GM18511 (cell line): ENCODE data around the gene GINS2.

Source experiments
- ATAC-seq: cut with Tn5 transposase; IDR thresholded peaks from one replicate; pipeline ENCODE4 v1.9.1; 2021; ENCODE audit warnings: mild to moderate bottlenecking, moderate library complexity; ENCODE audit not compliant: unreplicated experiment

The GINS2 gene

GRCh38 chr16:85656351-85657266, 32.1 kb downstream of the GINS2 start:
- no peak for ATAC-seq

- no peak for ATAC-seq
Measured at GRCh38 chr16:85655216-85656129, 33.3 kb downstream of the GINS2 start.

GRCh38 chr16:85654251-85655095, 34.3 kb downstream of the GINS2 start:
- ATAC-seq: no peak

- no peak for ATAC-seq
Measured at GRCh38 chr16:85653290-85653891, 35.4 kb downstream of the GINS2 start.

- ATAC-seq: no peak
Measured at GRCh38 chr16:85652431-85653221, 36.1 kb downstream of the GINS2 start.

- ATAC-seq: no peak
Measured at GRCh38 chr16:85651629-85652430, 36.9 kb downstream of the GINS2 start.

- ATAC-seq: no peak
Measured at GRCh38 chr16:85650844-85651628, 37.7 kb downstream of the GINS2 start.

- ATAC-seq: no peak
Measured at GRCh38 chr16:85650135-85650843, 38.5 kb downstream of the GINS2 start.

- ATAC-seq: no peak
Measured at GRCh38 chr16:85649411-85650134, 39.2 kb downstream of the GINS2 start.

GRCh38 chr16:85648805-85649204, 39.9 kb downstream of the GINS2 start:
- no peak for ATAC-seq

GRCh38 chr16:85648070-85648714, 40.6 kb downstream of the GINS2 start:
- no peak for ATAC-seq

GRCh38 chr16:85646976-85647375, 41.8 kb downstream of the GINS2 start:
- ATAC-seq: no peak

GRCh38 chr16:85646358-85646907, 42.3 kb downstream of the GINS2 start:
- ATAC-seq: no peak

- ATAC-seq: no peak
Measured at GRCh38 chr16:85645021-85645589, 43.6 kb downstream of the GINS2 start.

- ATAC-seq: no peak
Measured at GRCh38 chr16:85644093-85644712, 44.6 kb downstream of the GINS2 start.
